Peyer's patch (tissue), 4 donors: ENCODE results near the gene C17orf75.

Experiments
- CTCF ChIP-seq, 6 experiments: fragments of 450-650 bp in 4 of 6; fragments of 200-600 bp in 2 of 6; sonication (generic) in 1 of 6; IDR thresholded peaks; one replicate each; pipeline ENCODE4 v1.5.1; 2017 to 2019; ENCODE audit warnings: antibody characterized with exemption in 6 of 6, mild to moderate bottlenecking in 3 of 6, moderate library complexity in 1 of 6
- POLR2A ChIP-seq, 2 donors: fragments of 450-650 bp; IDR thresholded peaks; one replicate each; pipeline ENCODE4 v1.5.1; 2017; ENCODE audit warnings: antibody characterized with exemption in 2 of 2, mild to moderate bottlenecking in 2 of 2, moderate library complexity in 2 of 2

GRCh38 chr17:32297424-32297823 is 44.5 kb downstream of the C17orf75 start:
- TF ChIP-seq CTCF (IDR thresholded peaks at IDR 0.05) = no peak
- TF ChIP-seq POLR2A (IDR thresholded peaks at IDR 0.05) = no peak
